ENCODE measurements around the gene NLE1. TPM values are rescaled to one million over a fixed set of nuclear protein-coding genes. Genes with fewer than 3 reads are reported as not detected.
A peak's percentile ranks its signal among the peaks of the same experiment; 100 is the strongest.
"Not testable (repeated sequence)": the region's sequence is repeated elsewhere in the genome, so short reads cannot be mapped to it uniquely, and the experiment has no call there.

Gene NLE1
- 10 to 100 TPM; 15.3 to 18.0 (median 16.5) TPM for polyA plus RNA-seq (ENCODE audit: insufficient read length in 3 of 3)

- DNase-seq (ENCODE audit: low read depth in 3 of 3, low spot score in 2 of 3): peak in 1 of 3 donors; percentile 50
Measured at GRCh38 chr17:35141681-35142466, at the start of gene NLE1. NLE1 (minus strand) TSS chr17:35142303; CDS start chr17:35142275, 28 bp downstream.

DNA sequence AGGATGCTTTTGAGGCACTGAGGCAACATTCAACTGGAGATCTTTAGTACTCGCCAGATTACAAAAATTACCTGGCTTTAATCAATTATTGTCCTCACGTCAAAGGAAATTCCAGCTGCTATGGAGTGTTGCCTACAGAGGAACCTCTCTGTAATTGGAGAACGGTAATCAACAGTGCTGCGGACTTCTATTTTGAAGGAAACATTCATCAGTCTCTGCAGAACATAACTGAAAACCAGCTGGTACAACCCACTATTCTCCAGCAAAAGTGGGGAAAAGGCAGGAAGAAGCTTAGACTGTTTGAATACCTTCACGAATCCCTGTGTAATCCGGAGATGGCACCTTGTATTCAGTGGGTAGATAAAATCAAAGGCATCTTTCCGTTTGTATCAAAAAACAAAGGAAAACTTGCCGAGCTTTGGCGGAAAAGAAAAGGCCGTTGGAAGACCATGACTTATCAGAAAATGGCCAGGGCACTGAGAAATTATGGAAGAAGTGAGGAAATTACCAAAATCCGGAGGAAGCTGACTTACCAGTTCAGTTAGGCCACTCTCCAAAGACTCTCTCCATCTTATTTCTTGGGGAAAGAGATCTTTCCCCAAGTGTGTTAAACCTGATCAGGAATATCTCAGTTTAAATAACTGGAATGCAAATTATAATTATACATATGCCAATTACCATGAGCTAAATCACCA is 49.0 kb upstream of the NLE1 start:
- DNase-seq (ENCODE audit: low read depth in 3 of 3, low spot score in 2 of 3): no peak

DNA sequence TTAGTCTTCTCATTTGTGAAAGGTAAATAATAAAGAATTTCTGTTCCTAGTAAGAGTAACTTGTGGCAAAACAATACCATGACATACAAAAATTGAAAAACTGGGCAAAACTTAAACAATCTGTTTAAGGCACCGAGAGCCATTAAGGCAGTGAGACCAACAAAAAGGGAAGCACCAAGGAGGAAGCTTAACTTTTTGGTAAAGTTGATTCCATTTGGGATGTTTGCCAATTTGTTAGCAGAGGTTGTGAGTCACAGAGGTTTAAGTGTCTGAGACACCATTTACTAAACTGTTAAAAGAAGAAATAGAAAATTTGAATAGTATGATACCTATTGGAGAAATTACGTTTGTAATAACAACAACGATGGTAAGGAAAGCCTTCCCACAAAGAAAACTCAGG is 47.2 kb upstream of the NLE1 start:
- no peak for DNase-seq (ENCODE audit: low read depth in 3 of 3, low spot score in 2 of 3)

DNA sequence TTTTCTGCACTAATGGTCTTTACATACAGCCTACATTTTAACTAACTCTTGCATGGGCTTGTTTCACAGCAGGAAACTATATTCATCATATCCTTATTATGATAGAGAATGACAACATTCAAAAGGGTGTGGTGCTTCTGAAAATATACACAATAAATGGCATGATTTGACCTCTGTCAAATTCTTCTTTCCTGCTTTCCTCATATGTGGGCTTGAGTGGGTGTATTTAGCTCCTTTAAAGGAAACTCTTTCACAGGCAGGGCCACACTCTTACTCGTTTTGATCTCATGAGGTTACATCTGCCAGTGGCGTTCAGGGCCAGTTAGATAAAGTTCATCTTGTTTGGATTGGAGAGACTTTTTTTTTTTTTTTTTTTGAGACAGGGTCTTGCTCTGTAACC is 46.0 kb upstream of the NLE1 start:
- no peak for DNase-seq (ENCODE audit: low read depth in 3 of 3, low spot score in 2 of 3)

GRCh38 chr17:35187481-35187880 is 45.4 kb upstream of the NLE1 start:
- DNase-seq (ENCODE audit: low read depth in 3 of 3, low spot score in 2 of 3): no peak

GRCh38 chr17:35185849-35186248 is 43.7 kb upstream of the NLE1 start:
- no peak for DNase-seq (ENCODE audit: low read depth in 3 of 3, low spot score in 2 of 3)

GRCh38 chr17:35184274-35184673 is 42.2 kb upstream of the NLE1 start:
- no peak for DNase-seq (ENCODE audit: low read depth in 3 of 3, low spot score in 2 of 3)

GRCh38 chr17:35183332-35183731 is 41.2 kb upstream of the NLE1 start:
- DNase-seq (ENCODE audit: low read depth in 3 of 3, low spot score in 2 of 3): no peak

GRCh38 chr17:35179379-35179778 is 37.3 kb upstream of the NLE1 start:
- DNase-seq (ENCODE audit: low read depth in 3 of 3, low spot score in 2 of 3): not testable (repeated sequence)

DNA sequence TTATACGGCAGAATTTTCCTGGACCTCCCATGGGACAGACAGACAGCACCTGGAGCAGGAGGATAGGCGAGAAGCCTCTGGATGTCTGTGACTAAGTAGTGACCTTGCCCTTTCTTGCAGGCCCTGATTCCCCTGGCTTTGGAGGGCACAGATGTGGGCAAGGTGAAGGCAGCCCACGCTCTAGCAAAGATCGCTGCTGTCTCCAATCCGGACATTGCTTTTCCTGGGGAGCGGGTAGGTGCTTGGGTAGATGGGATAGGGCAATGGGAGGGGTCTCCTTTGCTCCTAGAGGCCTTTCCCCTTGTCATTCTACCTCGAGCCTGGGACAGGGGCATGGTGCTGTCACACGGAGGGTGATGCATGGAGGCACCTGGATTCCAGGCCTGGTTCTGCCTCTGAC is 34.8 kb upstream of the NLE1 start:
- no peak for DNase-seq (ENCODE audit: low read depth in 3 of 3, low spot score in 2 of 3)

DNA sequence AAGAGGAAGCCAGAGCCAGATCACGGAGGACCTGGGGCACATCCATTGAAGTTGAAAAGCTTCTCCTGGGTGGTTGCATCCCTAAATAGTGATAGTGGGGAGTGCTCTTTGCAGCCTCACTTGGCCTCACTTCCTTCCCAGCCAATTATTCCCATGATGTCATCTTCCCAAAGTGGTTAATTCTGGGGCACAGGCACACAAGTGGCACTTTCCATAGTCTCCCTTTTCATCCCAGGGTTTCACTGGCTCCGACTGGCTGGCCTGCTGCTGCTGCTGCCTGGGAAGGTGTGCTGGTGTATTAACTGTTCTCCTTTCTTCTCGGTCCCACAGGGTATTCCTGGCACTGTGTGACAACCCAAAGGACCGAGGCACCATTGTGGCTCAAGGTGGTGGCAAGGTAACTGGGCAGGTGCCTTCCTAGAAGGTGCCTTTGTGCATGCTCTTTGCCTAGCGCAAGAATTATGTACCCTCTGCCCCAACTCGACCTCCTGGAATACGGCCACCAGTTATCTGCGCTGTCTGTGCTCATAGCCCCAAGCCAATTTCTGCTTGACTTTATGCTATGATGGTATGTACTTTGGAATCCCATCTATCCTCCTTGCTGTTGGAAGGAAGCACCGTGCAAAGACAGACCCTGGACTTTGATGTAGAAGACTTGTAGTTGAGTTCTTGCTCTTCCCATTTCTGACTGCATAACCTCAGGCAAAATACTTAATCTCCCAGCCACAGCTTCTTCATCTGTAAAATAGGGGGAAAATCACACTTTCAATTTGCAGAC is 33.7 kb upstream of the NLE1 start:
- no peak for DNase-seq (ENCODE audit: low read depth in 3 of 3, low spot score in 2 of 3)

- DNase-seq (ENCODE audit: low read depth in 3 of 3, low spot score in 2 of 3): no peak
Measured at GRCh38 chr17:35174835-35175334, 32.8 kb upstream of the NLE1 start.

DNA sequence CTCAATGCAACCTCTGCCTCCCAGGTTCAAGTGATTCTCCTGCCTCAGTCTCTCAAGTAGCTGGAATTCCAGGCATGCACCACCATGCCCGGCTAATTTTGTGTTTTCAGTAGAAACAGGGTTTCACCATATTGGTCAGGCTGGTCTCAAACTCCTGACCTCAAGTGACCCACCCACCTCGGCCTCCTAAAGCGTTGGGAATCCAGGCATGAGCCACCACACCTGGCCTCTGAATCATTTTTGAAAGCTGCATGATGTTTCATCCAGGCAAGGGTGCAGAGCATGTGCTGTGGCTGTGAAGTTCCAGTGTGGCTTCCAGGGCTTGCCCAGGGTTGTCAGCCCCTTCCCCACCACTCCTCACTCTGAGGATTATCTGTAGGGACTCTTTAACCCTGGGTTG is 30.2 kb upstream of the NLE1 start:
- DNase-seq (ENCODE audit: low read depth in 3 of 3, low spot score in 2 of 3): not testable (repeated sequence)

- DNase-seq (ENCODE audit: low read depth in 3 of 3, low spot score in 2 of 3): no peak
Measured at GRCh38 chr17:35171834-35172233, 29.7 kb upstream of the NLE1 start.

DNA sequence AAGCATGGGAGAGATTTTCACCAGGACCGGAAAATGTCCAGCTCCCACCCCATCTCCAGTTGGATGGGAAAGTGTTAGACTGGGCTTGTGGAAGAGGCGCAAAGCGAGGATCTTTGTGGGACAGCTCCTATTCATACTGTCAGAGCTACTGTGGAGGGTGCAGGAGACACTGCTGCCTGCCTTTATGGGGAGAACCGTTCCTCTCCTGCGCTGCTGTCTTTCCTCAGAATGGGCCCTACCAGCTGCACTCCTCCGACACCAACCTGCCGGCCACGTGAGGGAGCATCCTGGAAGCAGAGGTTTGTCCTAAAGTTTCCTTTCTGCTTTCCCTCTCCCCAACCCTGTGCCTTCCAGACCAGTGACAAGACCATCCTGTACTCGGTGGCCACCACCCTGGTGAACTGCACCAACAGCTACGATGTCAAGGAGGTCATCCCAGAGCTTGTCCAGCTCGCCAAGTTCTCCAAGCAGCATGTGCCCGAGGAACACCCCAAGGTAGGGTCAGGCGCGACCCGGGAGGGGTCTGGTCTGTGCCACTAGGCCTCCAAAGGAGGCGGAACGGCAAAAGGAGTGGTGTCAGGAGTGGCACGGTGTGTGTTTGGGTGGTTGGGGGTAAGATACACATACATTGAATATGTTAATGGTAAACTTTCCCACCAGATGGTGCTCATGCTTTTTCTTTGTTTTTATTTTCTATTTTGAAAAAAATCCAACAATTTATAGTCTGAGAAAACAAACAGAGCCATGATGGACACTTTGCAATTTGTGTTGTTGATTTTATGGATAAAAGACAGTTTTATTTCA is 29.1 kb upstream of the NLE1 start:
- no peak for DNase-seq (ENCODE audit: low read depth in 3 of 3, low spot score in 2 of 3)

DNA sequence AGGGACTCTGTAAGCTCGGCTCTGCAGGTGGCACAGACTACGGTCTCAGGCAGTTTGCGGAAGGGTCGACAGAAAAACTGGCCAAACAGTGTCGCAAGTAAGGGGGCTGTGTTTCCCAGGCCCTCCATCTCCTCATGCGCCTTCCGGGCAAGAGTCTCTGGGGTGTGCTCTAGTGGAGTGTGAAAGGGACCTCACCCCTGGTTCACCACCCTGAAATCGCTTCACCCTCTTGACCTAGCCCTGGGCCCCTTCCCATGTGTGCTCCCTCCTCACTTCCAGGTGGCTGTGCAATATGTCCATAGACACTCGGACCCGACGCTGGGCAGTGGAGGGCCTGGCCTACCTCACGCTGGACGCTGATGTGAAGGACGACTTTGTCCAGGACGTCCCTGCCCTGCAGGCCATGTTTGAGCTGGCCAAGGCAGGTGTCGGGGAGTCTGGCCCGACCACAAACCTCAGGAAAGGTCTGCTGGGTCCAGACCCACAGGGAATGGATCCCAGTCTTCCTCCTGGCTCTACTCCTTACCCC is 27.8 kb upstream of the NLE1 start:
- no peak for DNase-seq (ENCODE audit: low read depth in 3 of 3, low spot score in 2 of 3)

GRCh38 chr17:35167666-35168065 is 25.6 kb upstream of the NLE1 start:
- DNase-seq (ENCODE audit: low read depth in 3 of 3, low spot score in 2 of 3): no peak

DNA sequence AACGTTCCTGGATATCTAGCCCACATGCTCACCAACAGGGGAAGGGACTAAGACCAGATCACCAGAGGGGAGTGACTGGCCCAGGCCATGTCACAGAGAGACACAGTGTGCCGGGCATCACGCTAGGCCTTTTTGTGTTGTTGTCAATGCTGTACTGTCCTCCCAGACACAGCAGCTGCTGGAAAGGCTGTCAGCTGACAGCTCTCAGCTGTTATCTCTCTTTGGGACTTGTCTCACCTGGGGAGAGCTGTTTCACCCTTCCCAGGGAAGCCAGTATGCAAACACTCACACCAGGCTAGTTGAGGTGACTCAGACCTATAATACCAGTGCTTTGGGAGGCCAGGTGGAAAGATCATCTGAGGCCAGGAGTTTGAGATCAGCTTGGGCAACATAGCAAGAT is 24.9 kb upstream of the NLE1 start:
- DNase-seq (ENCODE audit: low read depth in 3 of 3, low spot score in 2 of 3): no peak

- no peak for DNase-seq (ENCODE audit: low read depth in 3 of 3, low spot score in 2 of 3)
Measured at GRCh38 chr17:35166526-35166925, 24.4 kb upstream of the NLE1 start.

- no peak for DNase-seq (ENCODE audit: low read depth in 3 of 3, low spot score in 2 of 3)
Measured at GRCh38 chr17:35164716-35165115, 22.6 kb upstream of the NLE1 start.

Data from right renal cortex interstitium (tissue), 3 donors.